GM21381 (cell line): ENCODE measurements around the gene GLRX2.
"Not testable (repeated sequence)": the region's sequence is repeated elsewhere in the genome, so short reads cannot be mapped to it uniquely, and the experiment has no call there.

ENCODE experiments used
- ATAC-seq: cut with Tn5 transposase; IDR thresholded peaks from one replicate; pipeline ENCODE4 v1.9.1; 2021; ENCODE audit warnings: mild to moderate bottlenecking, moderate library complexity; ENCODE audit not compliant: unreplicated experiment

The GLRX2 gene, protein sequence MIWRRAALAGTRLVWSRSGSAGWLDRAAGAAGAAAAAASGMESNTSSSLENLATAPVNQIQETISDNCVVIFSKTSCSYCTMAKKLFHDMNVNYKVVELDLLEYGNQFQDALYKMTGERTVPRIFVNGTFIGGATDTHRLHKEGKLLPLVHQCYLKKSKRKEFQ

DNA sequence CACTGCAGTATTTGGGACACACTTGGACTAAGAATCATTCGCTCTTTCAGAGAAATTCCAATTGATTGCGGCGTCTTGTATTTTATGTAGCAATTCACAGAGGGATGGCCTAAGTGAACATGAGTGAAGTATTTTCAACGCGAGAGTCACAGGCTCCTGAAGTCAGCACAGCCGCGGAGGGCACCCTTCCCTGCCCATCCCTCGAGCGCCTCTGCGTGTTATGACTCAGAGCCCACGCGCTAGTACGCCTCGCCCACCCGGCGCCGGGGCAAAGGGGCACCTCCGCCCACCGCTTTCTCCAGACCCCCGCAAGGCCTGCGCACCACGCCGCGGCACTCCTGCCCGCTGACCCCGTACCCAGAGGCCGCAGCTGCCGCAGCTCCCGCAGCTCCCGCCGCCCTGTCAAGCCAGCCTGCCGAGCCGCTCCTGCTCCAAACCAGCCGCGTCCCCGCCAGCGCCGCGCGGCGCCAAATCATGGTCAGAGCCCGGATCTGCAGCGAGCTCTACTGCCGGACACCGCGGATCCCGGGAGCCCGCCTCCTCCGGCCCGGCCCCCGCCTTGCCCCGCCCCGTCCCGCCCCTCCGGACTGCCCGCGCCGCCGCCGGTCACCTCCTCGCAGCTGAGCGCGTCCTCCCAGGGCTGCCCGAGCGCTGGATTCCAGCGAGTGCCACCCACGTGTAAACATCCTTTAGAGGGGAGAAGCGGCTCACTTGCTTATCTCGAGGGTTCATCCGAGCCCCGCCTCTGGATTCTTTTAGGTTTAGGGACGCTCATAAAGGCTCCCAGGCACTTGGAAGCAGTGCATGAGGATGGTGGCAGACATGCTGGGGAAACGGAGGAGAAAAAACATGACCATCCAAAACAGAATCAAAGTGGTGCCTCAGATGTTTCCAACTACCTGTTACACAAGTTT is at the start of gene GLRX2:
GLRX2 (minus strand) TSS at position 508 of the 914 bp plus-strand sequence; CDS start at position 476, 32 bp downstream.
- ATAC-seq: peak; percentile 89

DNA sequence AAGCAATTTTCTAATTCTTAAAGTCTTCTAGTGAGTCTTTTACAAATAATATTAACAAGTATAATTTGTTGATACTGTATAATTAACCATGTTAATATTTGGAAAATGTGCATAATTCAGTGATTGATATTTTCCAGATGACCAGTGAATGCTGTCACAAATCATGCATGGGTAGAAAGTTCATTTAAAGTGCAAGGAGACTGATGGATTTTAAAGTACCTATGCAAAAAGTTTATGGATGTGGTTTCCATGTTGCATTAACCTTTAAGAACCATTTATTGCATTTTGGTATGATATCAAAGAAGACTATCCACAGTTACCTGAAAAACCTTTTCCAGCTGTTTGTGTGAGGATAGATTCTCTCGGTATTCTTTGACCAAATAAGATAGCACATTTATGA is 39.8 kb upstream of the GLRX2 start:
- ATAC-seq: no peak

DNA sequence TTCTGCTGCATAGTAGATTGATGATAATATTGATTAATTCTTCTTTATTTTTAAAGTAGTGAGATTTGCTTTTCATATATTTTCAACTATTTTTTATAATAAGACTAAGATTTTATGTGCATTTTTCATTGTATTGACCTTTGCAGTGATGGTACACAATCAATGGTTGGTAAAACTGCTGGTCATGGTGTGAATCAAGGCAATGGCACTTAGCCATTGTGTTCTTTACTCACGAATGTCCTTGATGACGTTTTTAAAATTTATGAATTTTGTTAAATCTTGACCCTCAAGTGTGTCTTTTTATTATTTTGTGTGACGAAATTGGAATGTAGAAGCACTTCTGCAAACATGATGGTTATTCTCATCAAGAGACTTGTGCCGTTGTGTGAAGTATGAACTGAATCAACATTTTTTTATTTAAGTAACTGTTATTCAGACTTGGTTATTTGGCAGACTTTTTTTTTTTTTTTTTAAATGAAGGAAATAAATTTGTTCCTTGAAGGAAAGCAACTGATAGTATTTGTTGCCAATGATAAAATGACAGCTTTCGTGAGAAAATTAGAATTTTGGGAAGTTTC is 39.2 kb upstream of the GLRX2 start:
- ATAC-seq: no peak

DNA sequence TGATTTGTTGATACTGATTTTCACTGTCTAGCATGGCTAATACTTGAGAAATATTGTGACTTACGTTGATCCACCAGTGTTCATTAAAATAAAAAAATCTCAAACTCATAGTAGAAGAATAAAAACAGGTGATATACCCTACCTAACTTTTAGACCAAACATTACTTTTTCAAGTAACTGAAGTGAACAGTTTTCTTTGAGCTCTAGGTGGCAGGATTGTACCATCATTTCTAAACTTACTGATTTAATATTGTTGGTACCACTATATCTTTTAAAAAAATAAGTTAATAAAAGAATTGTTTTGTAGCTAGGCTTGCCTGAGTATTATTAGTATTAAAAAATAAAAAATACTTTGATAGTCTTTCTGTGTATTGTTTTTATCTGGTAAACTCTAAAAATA is 38.1 kb upstream of the GLRX2 start:
- no peak for ATAC-seq

DNA sequence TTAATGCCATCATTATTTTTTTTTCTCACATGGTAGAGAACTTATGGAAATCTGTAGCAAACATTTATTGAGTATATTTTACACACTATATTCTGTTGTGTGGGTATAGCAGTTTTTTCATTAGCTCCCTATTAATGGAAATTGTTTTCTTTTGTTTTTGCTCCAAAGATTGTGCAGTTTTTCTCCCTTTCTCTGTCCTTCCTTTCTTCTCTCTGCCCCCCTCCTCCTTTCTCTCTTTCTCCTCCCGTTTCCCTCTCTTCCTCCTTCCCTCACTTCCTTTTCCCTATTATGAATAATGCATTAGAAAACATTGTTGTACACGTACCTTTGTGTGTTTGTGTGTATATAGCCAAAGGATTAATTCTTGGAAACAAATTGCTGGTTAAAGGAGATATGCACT is 37.2 kb upstream of the GLRX2 start:
- no peak for ATAC-seq

DNA sequence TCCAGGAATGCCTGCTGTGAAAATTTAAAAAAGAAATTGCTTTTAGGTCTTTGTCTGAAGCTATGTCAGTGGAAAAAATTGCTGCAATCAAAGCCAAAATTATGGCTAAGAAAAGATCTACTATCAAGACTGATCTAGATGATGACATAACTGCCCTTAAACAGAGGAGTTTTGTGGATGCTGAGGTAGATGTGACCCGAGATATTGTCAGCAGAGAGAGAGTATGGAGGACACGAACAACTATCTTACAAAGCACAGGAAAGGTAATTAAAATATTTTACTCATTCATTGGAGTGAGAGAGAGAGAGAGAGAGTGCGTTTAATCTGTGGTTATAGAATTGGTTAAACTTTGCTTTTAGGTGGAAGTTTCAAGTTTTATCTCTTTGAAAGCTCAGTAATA is 36.6 kb upstream of the GLRX2 start:
- no peak for ATAC-seq

DNA sequence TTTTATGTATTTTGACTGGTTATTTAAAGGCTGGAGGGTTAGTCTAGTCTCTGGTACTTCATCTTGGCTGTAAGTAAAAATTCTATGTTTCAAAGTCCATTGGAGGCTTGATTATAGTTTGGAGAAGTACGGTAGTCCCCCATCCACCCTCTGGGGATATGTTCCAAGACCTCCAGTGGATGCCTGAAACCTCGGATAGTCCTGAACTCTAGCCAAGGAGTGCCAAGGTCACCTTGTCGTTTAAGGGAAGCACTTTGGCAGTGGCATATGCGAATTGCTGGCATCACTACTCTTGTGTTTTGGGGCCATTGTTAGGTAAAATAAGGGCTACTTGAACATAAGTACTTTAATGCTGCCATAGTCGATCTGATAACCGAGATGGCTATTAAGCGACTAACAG is 35.0 kb upstream of the GLRX2 start:
- no peak for ATAC-seq

DNA sequence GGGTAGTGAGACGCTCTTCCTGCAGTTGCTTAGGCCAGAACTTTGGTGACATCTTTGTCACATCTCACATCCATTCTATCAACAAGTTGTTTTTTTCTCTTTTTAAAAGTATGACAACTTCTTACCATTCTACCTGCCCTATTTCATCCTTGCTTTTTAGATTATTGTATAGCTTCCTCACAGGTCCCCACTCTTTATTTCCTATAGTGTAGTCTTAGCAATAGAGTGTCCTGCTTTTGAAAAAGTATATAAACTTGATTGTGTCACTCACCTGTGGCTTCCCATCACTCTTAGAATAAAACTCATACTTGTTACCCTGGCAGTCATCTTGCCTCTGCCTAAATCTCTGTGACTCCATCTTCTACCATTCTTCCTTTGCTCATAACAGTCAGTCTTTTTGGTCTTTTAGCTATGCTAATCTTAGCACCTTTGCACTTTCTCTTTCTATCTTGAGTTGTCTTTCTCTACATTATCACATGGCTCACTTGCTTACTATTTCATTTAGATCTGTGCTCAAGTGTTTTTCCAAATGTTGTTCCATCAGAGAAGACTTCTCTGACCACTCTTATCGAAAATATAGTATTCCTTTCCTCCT is 26.1 kb upstream of the GLRX2 start:
- peak; percentile 71 for ATAC-seq

GRCh38 chr1:193125369-193125768 is 20.2 kb upstream of the GLRX2 start:
- ATAC-seq: no peak

DNA sequence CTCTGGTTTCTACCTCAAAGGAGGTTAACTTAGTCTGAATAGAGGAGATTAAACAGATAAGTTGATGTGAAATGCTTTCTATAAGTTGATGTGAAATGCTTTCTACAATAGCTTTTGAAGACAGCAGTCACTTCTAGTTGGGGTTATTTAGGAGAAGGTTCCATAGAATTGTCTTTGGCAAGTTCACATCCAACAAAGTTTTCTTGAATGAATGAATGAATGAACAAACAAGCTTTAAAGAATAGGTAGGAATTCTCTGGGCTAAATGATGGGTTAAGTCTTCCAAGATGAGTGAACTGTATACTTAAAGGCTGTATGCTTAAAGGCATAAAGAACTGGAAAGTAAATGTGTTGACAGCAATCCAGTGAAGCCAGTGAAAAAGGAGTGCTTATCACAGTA is 18.5 kb upstream of the GLRX2 start:
- ATAC-seq: no peak

DNA sequence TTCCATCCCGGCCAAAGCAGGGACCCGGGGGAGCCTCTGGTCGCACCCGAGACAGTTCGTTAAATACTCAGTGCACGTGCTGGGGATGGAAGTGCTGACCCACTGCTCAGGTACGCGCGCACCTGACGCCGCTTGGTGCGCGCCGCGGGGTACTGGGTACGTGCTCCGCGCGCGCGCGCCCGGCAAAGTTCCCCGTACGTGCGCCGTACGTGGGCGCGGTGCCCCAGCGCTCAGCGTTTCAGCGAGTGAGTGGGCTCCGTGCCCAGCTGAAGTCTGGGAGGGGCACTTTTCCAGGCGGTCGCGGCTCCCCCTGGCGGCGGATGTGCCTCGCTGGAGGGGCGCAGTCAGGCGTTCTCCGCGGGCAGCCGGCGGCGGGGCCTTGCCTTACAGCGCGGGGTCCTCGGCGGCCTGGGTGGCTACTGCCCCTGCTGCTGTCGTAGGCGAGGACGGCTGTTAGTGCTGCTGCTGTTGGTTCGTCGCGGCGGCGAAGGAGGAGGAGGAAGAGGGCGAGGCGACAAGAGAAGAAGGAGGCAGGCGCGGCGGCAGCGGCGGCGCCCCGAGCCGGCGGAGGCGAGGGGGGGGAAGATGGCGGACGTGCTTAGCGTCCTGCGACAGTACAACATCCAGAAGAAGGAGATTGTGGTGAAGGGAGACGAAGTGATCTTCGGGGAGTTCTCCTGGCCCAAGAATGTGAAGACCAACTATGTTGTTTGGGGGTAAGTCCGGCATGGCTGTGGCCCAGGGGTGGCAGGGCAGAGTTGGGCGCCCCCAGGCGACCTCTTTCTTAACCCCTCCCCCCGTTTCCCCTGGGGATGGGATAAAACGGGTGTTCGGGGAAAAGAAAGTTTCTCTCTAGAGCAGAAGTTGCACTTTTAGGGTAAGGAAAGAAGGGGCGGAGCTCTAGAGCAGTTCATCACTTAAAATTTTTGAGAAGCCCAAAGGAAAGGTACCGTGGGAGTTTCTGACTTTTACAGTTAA is 16.7 kb upstream of the GLRX2 start, which contains the start of gene CDC73:
CDC73 (plus strand) TSS at position 416 of the 978 bp plus-strand sequence; CDS start at position 586, 170 bp downstream.
- ATAC-seq: peak; percentile 90

- no peak for ATAC-seq
Measured at GRCh38 chr1:193120604-193121166, 15.5 kb upstream of the GLRX2 start.

DNA sequence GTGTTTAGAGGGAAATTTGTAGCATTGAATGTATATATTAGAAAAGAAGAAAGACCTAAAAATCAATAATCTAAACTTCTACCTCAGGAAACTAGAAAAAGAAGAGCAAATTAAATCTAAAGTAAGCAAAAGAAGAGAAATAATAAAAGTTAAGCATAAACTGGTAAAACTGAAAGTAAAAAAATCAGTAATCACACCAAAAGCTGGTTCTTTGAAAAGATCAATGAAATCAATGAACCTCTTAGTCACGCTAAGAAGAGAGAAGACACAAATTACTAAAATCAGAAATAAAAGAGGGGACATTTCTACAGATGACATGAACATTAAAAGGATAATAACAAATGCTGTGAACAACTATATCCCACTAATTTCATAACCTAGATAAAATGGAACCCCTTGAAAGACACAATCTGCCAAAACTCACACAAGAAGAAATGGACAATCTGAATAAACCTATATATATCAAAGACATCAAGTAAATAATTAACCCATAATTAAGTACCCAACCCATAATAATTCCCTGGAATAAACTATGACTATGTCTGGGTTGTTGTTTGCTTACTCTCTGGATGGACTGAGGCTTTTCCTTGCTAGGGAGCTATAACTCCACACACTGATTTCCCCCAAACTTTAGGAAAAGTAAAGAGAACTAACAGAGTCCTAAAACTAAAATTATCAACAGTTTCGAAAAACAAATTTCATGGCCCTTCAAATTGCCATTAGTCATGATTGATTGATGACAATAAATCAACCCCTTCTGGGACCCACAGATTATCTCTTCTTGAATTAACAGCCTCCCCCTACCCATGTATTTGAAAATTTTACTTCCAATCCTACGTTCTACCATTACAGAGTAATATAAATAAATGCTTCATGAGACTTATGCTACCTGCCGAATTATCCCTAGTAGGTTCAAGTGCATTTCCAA is 13.9 kb upstream of the GLRX2 start:
- ATAC-seq: no peak

- ATAC-seq: no peak
Measured at GRCh38 chr1:193118194-193118593, 13.0 kb upstream of the GLRX2 start.

GRCh38 chr1:193117167-193117566 is 12.0 kb upstream of the GLRX2 start:
- ATAC-seq: not testable (repeated sequence)

DNA sequence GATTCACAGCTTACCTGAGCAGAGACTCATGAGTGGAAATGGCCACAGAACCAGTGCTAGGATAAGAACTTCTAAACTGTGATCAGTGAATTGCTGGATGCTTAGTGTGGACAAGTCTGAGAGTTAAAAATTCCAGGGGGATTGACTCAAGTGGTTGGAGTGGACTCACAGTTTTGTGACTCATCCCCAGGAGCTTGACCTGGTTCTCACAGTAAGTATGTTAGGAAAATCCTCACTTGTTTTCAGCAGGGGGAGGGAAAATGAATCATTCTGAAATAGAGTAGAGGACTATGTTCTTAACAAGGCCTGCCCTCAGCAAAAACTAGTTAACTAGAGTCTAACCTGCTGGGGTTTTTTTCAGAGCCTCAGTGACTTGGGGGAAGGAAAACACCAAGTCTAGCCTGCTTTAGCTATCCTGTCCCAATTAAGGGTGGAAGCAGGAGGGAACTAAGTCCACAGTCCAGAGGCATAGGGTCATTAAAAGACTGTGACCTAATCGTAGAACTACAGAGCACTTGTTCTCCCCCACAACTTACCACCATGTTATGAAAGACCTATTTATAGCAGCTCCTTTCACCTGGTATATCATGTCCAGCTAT is 10.5 kb upstream of the GLRX2 start:
- no peak for ATAC-seq

GRCh38 chr1:193114485-193115095 is 9.4 kb upstream of the GLRX2 start:
- ATAC-seq: no peak

GRCh38 chr1:193113992-193114332 is 8.7 kb upstream of the GLRX2 start:
- no peak for ATAC-seq
